Activated CD4-positive, alpha-beta T cell treated with anti-CD3 and anti-CD28 coated beads, Interleukin-2, amount 10 ng/mL, durations not matched to agents 24 days and 14 days (primary cell): ENCODE measurements around the gene MYLIP. TPM values are rescaled to one million over a fixed set of nuclear protein-coding genes. Genes with fewer than 3 reads are reported as not detected.

Experiments used
- DNase-seq: peaks from one replicate; pipeline ENCODE4 v3.0.0; 2022
- H3K27ac Mint-ChIP-seq: one replicate; pipeline ENCODE4 v1.8.0; 2022; ENCODE audit warnings: mild to moderate bottlenecking, mixed read lengths
- H3K27me3 Mint-ChIP-seq: one replicate; pipeline ENCODE4 v1.8.0; 2022; ENCODE audit warnings: mixed read lengths
- H3K36me3 Mint-ChIP-seq: one replicate; pipeline ENCODE4 v1.8.0; 2022; ENCODE audit warnings: low read depth, mild to moderate bottlenecking, mixed read lengths
- H3K4me1 Mint-ChIP-seq: one replicate; pipeline ENCODE4 v1.8.0; 2021; ENCODE audit warnings: mixed read lengths
- H3K4me3 Mint-ChIP-seq: one replicate; pipeline ENCODE4 v1.8.0; 2022; ENCODE audit warnings: mild to moderate bottlenecking, moderate library complexity, mixed read lengths
- H3K9me3 Mint-ChIP-seq: one replicate; pipeline ENCODE4 v1.8.0; 2021; ENCODE audit warnings: mixed read lengths
- intact Hi-C: fragments of 100-400 bp; cut with micrococcal nuclease; formaldehyde crosslinking; loops from one replicate; pipeline ENCODE4 v1.15.1; 2023
- total RNA-seq: library from RNA; stranded (reverse); gene quantifications from 2 replicates; pipeline ENCODE4 v1.2.3, GENCODE V29; 2022

Gene MYLIP
- total RNA-seq, 1 donor from 2014 or later: 18.5 TPM

DNA sequence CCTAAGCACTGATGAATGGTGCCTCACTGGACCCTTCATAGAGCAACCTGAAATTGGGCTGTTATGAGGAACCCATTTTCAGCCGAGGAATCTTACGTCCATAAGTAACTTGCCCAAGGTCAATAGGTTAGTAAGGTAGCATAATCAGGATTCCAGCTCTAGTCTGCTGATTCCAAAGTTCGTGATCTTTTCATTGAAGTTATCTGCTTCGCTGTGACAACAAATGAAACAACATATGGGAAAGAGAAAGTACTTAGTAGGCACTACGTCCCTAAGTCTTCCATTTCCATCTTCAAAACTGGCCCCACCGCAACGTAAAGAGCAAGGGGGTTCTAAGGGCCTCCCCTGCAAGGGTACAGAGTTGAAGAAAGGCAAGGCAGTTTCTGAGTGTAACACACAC, 49.5 kb downstream of the MYLIP start:
- peaks cover 18% of the 10 kb centered on the region for H3K9me3 Mint-ChIP-seq
- no peak for DNase-seq
- intact Hi-C loops: loop anchor here (2.0 kb wide), 1 partner anchor 42 kb away; no protein-coding TSS in a partner anchor
- H3K36me3 Mint-ChIP-seq: peaks cover 12% of the 10 kb centered on the region
- no peak overlapping the region for H3K4me3 Mint-ChIP-seq
- H3K27me3 Mint-ChIP-seq: no peaks in the 10 kb centered on the region
- no peak overlapping the region for H3K27ac Mint-ChIP-seq
- H3K4me1 Mint-ChIP-seq: peaks cover 23% of the 10 kb centered on the region

- Mint-ChIP-seq H3K9me3 (peaks cover 18% of the 10 kb centered on the region), H3K4me3 (no peak overlapping the region), H3K27me3 (no peaks in the 10 kb centered on the region), H3K36me3 (peaks cover 12% of the 10 kb centered on the region), H3K27ac (no peak overlapping the region), H3K4me1 (peaks cover 23% of the 10 kb centered on the region)
- intact Hi-C loops: loop anchor here (2.0 kb wide), 1 partner anchor 42 kb away; no protein-coding TSS in a partner anchor
- no peak for DNase-seq
Measured at GRCh38 chr6:16179063-16179462, 50.2 kb downstream of the MYLIP start.

DNA sequence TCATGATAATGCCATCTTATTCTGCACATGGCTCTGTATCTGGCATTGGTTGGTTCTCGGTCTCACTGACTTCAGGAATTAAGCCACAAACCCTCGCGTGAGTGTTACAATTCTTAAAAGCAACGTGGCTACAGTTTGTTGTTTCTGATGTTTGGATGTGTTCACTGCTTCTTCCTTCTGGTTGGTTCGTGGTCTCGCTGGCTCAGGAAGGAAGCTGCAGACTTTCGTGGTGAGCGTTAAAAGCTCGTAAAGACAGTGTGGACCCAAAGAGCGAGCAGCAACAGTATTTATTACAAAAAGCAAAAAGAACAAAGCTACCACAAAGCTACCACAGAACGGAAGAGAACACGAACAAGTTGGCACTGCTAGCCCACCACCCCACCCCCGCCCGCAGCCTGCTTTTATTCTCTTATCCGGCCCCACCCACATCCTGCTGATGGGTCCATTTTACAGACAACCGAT, 51.1 kb downstream of the MYLIP start:
- no peaks in the 10 kb centered on the region for H3K27me3 Mint-ChIP-seq

GRCh38 chr6:16180696-16181438, 52.0 kb downstream of the MYLIP start:
- peak; percentile 50 for DNase-seq
- H3K4me3 Mint-ChIP-seq: peak overlapping the region; percentile 69
- H3K36me3 Mint-ChIP-seq: peaks cover 12% of the 10 kb centered on the region
- intact Hi-C loops: loop anchor here (10.0 kb wide), 1 partner anchor 126 kb away; no protein-coding TSS in a partner anchor
- H3K9me3 Mint-ChIP-seq: peaks cover 18% of the 10 kb centered on the region
- no peaks in the 10 kb centered on the region for H3K27me3 Mint-ChIP-seq
- H3K27ac Mint-ChIP-seq: no peak overlapping the region
- peaks cover 21% of the 10 kb centered on the region for H3K4me1 Mint-ChIP-seq

More for the DNA sequence above, 51.1 kb downstream of the MYLIP start:
- Mint-ChIP-seq H3K4me3 (peak overlapping the region; percentile 69), H3K36me3 (peaks cover 12% of the 10 kb centered on the region), H3K4me1 (peaks cover 21% of the 10 kb centered on the region), H3K27ac (peak overlapping the region; percentile 86), H3K9me3 (peaks cover 18% of the 10 kb centered on the region)
- peak; percentile 89 for DNase-seq
- intact Hi-C loops: loop anchor here (2.0 to 10.0 kb wide), 2 partner anchors 43 to 125 kb away; no protein-coding TSS in a partner anchor

DNA sequence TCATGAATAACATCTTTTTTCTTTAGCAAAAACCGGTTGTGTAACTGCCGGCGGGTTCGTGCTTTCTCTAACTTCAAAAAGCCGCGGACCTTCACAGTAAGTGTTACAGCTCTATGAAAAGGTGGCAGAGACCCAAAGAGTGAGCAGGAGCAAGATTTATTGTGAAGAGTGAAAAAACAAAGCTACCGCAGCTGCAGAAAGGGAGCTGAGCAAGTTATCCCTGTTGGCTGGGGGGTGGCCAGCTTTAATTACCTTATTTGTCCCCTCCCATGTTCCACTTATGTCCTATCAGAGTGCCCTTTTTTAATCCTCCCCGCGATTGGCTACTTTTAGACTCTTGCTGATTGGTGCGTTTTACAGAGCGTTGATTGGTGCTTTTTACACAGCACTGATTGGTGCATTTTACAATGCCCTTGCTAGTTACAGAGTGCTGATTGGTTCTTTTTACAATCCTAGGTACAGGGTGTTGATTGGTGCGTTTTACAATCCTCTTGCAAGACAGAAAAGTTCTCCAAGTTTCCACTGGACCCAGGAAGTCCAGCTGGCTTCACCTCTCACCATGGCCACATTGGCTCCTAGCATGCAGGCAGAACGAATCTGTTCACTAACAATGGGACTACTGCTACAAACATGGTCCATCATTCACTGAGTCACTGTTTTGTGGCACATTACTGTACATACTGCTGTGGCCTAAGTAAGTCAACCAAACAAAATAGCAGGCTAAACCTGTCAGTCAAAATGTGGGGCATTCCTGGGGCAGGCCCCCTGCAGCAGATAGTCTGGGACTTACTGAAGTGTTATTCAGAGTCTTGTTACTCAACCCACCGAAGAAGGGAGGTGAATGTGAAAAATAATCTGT, 52.8 kb downstream of the MYLIP start:
- H3K36me3 Mint-ChIP-seq: peaks cover 12% of the 10 kb centered on the region
- intact Hi-C loops: loop anchor here (10.0 kb wide), 1 partner anchor 127 kb away; no protein-coding TSS in a partner anchor
- H3K27me3 Mint-ChIP-seq: peaks cover under 1% of the 10 kb centered on the region
- H3K4me1 Mint-ChIP-seq: peaks cover 21% of the 10 kb centered on the region
- peak; percentile 54 for DNase-seq
- peaks cover 11% of the 10 kb centered on the region for H3K9me3 Mint-ChIP-seq
- no peak overlapping the region for H3K27ac Mint-ChIP-seq
- H3K4me3 Mint-ChIP-seq: peak overlapping the region; percentile 17

DNA sequence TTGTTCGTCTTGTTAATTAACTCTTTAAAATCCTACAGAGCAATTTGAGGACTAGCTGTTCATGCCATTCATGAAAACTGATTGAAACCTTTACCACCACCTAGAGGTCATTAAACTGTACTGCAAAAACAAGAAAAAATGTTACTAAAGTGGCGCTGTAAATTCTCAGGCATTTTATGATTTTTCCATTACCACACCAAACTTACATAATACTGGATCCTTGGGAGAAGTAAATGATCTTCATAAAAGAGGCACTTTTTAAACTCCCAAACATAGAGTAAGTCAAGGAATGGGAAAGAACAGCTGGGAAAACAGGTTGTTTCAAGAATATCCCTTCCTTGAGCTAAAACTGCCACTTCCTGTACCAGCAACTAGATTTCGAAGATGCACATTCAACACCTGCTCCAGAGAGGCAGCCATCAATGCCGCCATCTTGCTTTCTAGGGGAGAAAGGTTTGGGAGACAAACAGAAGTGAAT, 54.3 kb downstream of the MYLIP start:
- Mint-ChIP-seq H3K27me3 (peaks cover 12% of the 10 kb centered on the region), H3K4me3 (no peak overlapping the region)
- intact Hi-C loops: loop anchor here (1.0 to 10.0 kb wide), 4 partner anchors 54 to 492 kb away; partner anchors contain the start of gene MYLIP

GRCh38 chr6:16184129-16184528, 55.2 kb downstream of the MYLIP start:
- Mint-ChIP-seq H3K36me3 (peaks cover 8% of the 10 kb centered on the region), H3K27me3 (peaks cover 15% of the 10 kb centered on the region), H3K27ac (no peak overlapping the region), H3K9me3 (peaks cover 9% of the 10 kb centered on the region), H3K4me1 (peaks cover 19% of the 10 kb centered on the region), H3K4me3 (no peak overlapping the region)
- intact Hi-C loops: loop anchor here (10.0 kb wide), 1 partner anchor 129 kb away; no protein-coding TSS in a partner anchor
- DNase-seq: peak; percentile 64

More for the DNA sequence above, 54.3 kb downstream of the MYLIP start:
- no peak overlapping the region for H3K27ac Mint-ChIP-seq
- DNase-seq: peak; percentile 60
- peaks cover 12% of the 10 kb centered on the region for H3K36me3 Mint-ChIP-seq
- peaks cover 9% of the 10 kb centered on the region for H3K9me3 Mint-ChIP-seq
- H3K4me1 Mint-ChIP-seq: peaks cover 21% of the 10 kb centered on the region

DNA sequence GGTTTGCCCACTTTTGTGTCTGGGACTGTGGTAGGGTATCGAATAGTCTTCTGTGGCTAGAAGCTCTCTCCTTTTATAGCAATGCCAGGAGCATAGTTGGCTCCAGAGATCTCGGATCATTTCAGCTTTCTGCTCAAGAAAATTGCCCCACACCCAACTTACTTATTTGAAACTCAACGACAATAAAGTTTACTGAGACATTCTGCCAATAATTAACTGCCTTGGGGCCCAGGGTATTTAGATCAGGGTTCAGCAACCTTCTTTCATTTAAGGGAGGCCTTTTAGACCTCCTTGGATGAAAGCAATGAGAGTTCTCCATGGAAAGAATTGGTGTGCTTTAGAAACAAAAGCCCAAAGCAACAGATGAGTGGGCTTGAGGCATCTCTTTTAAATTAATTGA, 55.7 kb downstream of the MYLIP start:
- intact Hi-C loops: loop anchor here (10.0 kb wide), 1 partner anchor 130 kb away; no protein-coding TSS in a partner anchor
- H3K4me1 Mint-ChIP-seq: peaks cover 18% of the 10 kb centered on the region
- no peak for DNase-seq
- no peak overlapping the region for H3K4me3 Mint-ChIP-seq
- peaks cover 16% of the 10 kb centered on the region for H3K27me3 Mint-ChIP-seq
- peaks cover 9% of the 10 kb centered on the region for H3K9me3 Mint-ChIP-seq
- no peak overlapping the region for H3K27ac Mint-ChIP-seq
- H3K36me3 Mint-ChIP-seq: peaks cover 8% of the 10 kb centered on the region

DNA sequence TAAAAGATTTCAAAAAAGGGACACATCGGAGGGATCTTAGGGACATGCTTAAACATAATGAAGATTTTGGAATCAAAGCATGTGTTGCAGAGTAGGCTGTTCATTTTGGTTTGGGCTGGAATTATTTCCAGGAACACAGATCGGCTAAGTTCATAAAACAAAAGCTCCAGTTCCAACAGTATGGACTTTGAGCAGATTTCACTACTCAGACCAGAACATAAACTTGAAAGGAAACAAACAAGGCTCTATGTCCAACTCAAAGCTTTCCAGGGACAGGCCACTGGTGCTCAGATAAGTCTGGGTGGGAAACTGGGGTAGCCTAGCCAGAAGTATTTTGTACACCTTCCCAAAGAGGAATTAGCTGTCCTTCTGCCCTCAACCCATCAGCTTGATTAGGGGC, 58.3 kb downstream of the MYLIP start:
- Mint-ChIP-seq H3K36me3 (no peaks in the 10 kb centered on the region), H3K27ac (no peak overlapping the region), H3K4me3 (no peak overlapping the region), H3K27me3 (peaks cover 27% of the 10 kb centered on the region), H3K4me1 (peaks cover 4% of the 10 kb centered on the region), H3K9me3 (no peaks in the 10 kb centered on the region)
- no peak for DNase-seq
- intact Hi-C loops: loop anchor here (10.0 kb wide), 1 partner anchor 132 kb away; no protein-coding TSS in a partner anchor

DNA sequence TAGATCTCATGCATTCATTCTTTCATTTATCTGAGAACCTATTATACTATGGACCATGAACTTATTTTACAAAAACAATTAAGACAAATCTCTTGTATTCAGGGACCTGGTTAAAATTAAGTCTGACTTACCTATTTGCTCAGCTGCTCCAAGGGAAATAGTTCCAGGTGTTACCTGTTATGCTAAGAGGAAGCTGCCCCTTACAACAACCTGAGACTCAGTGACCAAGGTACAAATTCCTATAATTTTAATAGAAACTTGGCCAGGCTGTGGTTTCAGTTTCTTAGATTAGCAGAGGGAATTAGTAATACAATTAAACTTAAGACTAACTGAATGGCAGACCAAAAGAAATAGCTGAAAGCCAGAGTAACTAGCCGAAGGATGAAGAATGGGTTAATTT, 61.3 kb downstream of the MYLIP start:
- no peak for DNase-seq
- intact Hi-C loops: no loop called here
- H3K27ac Mint-ChIP-seq: no peak overlapping the region
- no peak overlapping the region for H3K4me3 Mint-ChIP-seq
- no peaks in the 10 kb centered on the region for H3K4me1 Mint-ChIP-seq
- peaks cover 42% of the 10 kb centered on the region for H3K27me3 Mint-ChIP-seq
- H3K9me3 Mint-ChIP-seq: no peaks in the 10 kb centered on the region
- no peaks in the 10 kb centered on the region for H3K36me3 Mint-ChIP-seq

DNA sequence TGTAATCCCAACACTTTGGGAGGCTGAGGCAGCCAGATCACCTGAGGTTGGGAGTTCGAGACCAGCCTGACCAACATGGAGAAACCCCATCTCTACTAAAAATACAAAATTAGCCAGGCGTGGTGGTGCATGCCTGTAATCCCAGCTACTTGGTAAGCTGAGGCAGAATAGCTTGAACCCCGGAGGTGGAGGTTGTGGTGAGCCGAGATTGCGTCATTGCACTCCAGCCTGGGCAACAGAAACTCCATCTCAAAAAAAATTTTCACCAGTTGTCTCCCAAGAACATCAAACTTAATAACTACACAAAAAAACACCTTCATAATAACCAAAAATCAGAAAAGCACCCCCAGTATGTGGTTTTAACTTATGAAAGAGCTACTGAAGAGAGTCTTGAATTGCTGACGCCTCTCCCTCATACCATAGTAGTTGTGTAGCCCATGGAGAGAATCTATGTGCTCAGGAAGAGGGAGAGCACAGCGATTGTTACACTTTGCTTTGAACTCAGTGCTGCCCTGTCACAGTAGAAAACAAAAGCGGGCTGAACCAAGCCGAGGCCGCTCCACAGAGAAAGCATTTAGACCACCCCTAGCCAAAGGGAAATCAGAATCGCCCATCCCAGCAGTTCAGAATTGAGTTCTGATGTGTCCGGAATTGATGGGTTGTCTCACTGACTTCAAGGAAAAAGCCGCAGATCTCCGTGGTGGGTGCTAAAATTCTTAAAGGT, 67.5 kb downstream of the MYLIP start:
- no peaks in the 10 kb centered on the region for H3K36me3 Mint-ChIP-seq
- H3K27me3 Mint-ChIP-seq: peaks cover 38% of the 10 kb centered on the region
- no peaks in the 10 kb centered on the region for H3K4me1 Mint-ChIP-seq
- DNase-seq: no peak
- intact Hi-C loops: no loop called here
- no peak overlapping the region for H3K27ac Mint-ChIP-seq
- H3K4me3 Mint-ChIP-seq: no peak overlapping the region
- no peaks in the 10 kb centered on the region for H3K9me3 Mint-ChIP-seq

DNA sequence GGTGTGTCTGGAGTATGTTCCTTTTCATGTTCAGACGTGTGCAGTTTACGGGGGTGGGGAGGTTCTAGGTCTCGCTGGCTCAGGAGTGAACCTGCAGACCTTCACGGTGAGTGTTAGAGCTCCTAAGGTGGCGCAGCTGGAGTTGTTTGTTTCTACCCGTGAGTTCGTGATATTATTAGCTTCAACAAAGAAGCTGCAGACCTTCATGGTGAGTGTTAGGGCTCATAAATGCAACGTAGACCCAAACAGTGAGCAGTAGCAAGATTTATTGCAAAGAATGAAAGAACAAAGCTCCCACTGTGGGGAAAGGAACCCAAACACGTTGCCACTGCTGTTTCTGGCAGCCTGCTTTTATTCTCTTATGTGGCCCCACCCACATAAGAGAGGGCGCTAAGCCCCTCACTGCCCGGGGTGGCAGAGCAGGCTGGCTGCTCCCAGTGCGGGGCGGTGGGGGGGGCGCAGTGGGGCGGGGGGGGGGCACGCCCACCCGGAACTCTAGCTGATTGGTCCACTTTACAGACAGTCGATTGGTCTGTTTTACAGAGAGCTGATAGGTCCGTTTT, 68.2 kb downstream of the MYLIP start:
- intact Hi-C loops: no loop called here
- Mint-ChIP-seq H3K36me3 (no peaks in the 10 kb centered on the region), H3K27ac (no peak overlapping the region), H3K27me3 (peaks cover 40% of the 10 kb centered on the region), H3K4me1 (no peaks in the 10 kb centered on the region), H3K4me3 (no peak overlapping the region), H3K9me3 (no peaks in the 10 kb centered on the region)
- DNase-seq: no peak
